Measurements from ENCODE around the gene FXN. TPM values are rescaled to one million over a fixed set of nuclear protein-coding genes. Genes with fewer than 3 reads are reported as not detected.

FXN gene
- total and polyA plus RNA-seq, 12 donors = 7.8 to 41.8 (median 35.0) TPM

DNA sequence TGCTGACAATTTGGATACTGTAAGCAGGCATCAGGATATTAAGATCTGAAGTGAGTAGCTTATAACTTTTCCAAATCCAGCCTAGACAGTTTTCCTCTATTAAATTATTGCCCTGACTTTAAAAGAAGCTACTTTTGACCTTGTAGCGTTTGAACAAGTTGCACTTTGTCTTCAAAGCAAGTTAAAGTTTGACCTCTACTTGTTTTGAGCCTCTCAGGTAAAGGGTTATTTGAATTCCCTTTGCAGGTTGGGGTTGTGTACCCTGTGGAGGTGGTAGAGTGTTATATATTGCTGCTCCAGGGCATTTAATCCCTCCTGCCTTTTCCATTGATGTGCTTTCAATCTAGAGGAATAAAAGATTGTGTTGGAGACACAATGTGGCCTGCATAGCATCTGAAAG, 30.1 kb downstream of the FXN start:
- intact Hi-C loops (cut with DNase I) = loop anchor here in 1 of 10 donors (10.0 kb wide), 1 partner anchor 79 kb away; no protein-coding TSS in a partner anchor
- DNase-seq (no peak), ATAC-seq (no peak)
- H3K4me1 ChIP-seq = peaks cover 0 to 23% (median 5%) of the 10 kb centered on the region in 9 donors
- TF ChIP-seq, protein P1, sequence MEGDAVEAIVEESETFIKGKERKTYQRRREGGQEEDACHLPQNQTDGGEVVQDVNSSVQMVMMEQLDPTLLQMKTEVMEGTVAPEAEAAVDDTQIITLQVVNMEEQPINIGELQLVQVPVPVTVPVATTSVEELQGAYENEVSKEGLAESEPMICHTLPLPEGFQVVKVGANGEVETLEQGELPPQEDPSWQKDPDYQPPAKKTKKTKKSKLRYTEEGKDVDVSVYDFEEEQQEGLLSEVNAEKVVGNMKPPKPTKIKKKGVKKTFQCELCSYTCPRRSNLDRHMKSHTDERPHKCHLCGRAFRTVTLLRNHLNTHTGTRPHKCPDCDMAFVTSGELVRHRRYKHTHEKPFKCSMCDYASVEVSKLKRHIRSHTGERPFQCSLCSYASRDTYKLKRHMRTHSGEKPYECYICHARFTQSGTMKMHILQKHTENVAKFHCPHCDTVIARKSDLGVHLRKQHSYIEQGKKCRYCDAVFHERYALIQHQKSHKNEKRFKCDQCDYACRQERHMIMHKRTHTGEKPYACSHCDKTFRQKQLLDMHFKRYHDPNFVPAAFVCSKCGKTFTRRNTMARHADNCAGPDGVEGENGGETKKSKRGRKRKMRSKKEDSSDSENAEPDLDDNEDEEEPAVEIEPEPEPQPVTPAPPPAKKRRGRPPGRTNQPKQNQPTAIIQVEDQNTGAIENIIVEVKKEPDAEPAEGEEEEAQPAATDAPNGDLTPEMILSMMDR (IDR thresholded peaks at IDR 0.05) = no peak
- no peaks in the 10 kb centered on the region for H3K9me3 ChIP-seq
- H3K36me3 ChIP-seq = peaks cover 0 to 56% (median 14%) of the 10 kb centered on the region in 9 donors
- no peak overlapping the region for H3K27ac ChIP-seq
- H3K27me3 ChIP-seq = no peaks in the 10 kb centered on the region
- no peak overlapping the region for H3K4me3 ChIP-seq
- 87 to 96% methylated on average over 1 of the region's 1 CpG for WGBS, 2 donors

DNA sequence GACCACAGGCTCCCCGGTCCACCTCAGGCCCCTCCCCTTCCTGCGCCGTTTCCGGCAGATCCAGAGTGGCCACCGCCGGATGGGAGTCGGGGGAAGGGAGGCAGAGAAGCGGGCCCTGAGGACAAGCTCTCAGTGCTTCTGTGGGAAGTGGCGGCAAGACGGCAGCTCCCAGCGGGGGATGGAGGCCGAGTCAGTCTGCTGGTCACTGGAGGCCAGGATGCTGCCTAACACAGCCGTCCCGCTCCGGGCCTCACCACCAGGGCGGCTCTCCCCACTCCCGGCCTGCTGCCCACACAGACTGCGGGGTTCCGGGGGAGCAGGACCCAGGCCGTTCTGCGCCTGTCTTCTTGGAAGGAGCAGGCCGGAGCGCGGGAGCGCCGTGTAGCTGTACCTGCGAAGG, 31.4 kb downstream of the FXN start:
- no peak for DNase-seq
- intact Hi-C loops (cut with DNase I) = loop anchor here in 1 of 10 donors (10.0 kb wide), 1 partner anchor 78 kb away; no protein-coding TSS in a partner anchor
- 90 to 94% methylated on average over 25 to 27 of the region's 27 CpGs for WGBS, 2 donors
- ATAC-seq = peak in 1 of 8 donors; percentile 30
- peaks cover 0 to 32% (median 6%) of the 10 kb centered on the region in 9 donors for H3K4me1 ChIP-seq
- TF ChIP-seq, protein P1 (IDR thresholded peaks at IDR 0.05) = no peak
- no peak overlapping the region for H3K27ac ChIP-seq
- no peaks in the 10 kb centered on the region for H3K27me3 ChIP-seq
- no peak overlapping the region for H3K4me3 ChIP-seq
- peaks cover 0 to 66% (median 14%) of the 10 kb centered on the region in 9 donors for H3K36me3 ChIP-seq
- no peaks in the 10 kb centered on the region for H3K9me3 ChIP-seq

DNA sequence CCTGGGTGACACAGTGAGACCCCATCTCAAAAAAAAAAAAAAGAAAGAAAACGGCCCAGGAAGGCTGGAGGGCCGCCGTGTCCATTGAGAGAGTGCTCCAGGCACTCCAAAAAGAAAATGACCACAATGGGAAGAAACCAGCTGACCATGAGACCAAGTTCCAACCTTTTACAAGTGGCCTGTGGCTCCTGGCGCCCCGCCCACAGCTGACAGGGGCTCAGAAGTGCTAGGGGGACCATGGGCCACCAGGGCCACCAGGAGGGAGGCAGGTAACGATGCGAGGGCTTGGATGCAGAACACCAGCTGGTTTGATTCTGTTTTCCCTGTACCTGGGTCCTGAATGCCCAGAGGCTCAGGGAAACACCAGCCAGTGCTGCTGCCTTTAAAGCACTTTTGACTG, 34.6 kb downstream of the FXN start:
- 94% methylated on average over 7 of the region's 7 CpGs for WGBS, 2 donors
- H3K9me3 ChIP-seq = no peaks in the 10 kb centered on the region
- ATAC-seq (no peak), DNase-seq (no peak)
- H3K36me3 ChIP-seq = peaks cover 0 to 70% (median 10%) of the 10 kb centered on the region in 9 donors
- H3K27me3 ChIP-seq = no peaks in the 10 kb centered on the region
- peaks cover 0 to 23% (median 6%) of the 10 kb centered on the region in 9 donors for H3K4me1 ChIP-seq
- no peak overlapping the region for H3K4me3 ChIP-seq
- intact Hi-C loops (cut with DNase I) = loop anchor here in 1 of 10 donors (10.0 kb wide), 1 partner anchor 65 kb away; no protein-coding TSS in a partner anchor
- TF ChIP-seq, protein P1 (IDR thresholded peaks at IDR 0.05) = no peak
- no peak overlapping the region for H3K27ac ChIP-seq

DNA sequence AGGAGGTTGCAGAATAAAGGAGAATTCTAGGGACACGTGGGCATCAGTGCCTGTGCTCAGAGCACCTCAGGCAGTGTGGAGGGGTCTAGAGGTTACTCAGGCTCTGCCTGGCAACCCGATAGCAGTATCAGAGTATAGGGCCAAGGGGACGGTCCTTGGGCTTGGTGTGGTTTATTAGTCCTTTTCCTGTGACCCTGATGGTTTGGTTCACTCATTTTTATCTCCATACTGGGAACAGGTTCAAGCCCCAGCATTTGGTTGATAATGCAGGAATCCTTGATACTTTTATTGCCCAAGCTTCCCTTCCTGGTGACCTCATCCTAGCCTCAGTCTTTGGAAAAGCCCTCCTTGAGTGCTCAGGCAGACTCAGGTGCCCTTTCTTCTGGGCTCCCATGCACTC, 35.5 kb downstream of the FXN start:
- H3K27ac ChIP-seq = peak overlapping the region in 3 of 10 donors; percentile 31 to 58 (median 51)
- no peak for DNase-seq
- no peak overlapping the region for H3K4me3 ChIP-seq
- H3K4me1 ChIP-seq = peaks cover 0 to 26% (median 9%) of the 10 kb centered on the region in 9 donors
- peak in 3 of 8 donors; percentile 11 to 32 (median 26) for ATAC-seq
- no peaks in the 10 kb centered on the region for H3K27me3 ChIP-seq
- intact Hi-C loops (cut with DNase I) = loop anchor here in 1 of 10 donors (10.0 kb wide), 1 partner anchor 64 kb away; no protein-coding TSS in a partner anchor
- 52 to 54% methylated on average over 3 of the region's 3 CpGs for WGBS, 2 donors
- no peaks in the 10 kb centered on the region for H3K9me3 ChIP-seq
- peaks cover 0 to 61% (median 3%) of the 10 kb centered on the region in 9 donors for H3K36me3 ChIP-seq
- TF ChIP-seq, protein P1 (IDR thresholded peaks at IDR 0.05) = no peak
